ENCODE data around the gene ABHD17A.
"Not testable (repeated sequence)": the region's sequence is repeated elsewhere in the genome, so short reads cannot be mapped to it uniquely, and the experiment has no call there.

ABHD17A gene

DNA sequence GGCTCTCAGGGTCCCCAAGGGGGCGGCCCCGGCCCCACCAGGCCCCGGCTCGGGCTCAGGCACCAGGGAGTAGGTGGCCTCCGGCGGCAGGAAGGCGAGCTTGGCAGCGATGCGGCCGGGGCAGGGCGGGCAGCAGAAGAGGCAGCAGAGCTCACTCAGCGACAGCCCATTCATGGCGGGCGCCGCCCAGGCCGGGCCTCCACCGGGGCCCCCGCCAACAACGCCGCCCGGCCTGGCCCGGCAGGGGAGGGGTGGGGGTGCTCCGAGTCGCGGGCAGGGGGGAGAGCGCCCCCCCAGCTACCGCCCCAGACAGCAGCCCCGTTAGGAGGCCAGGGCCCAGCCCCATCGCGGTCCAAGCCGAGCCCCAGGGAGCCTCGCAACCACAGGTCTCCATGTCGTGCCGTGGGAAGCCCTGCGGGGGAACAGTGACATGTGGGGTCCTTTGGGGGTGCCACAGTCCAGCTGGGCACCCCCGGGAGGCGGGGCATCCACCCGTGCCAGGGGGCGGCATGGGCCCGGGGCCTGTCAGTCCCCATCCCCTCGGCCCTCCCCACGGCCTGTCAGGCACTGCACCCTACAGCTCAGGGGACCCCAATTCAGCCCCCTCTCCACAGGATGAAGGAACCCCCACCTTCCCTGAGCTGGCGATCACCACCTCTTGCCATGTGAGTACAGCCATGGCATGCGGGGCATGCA, 3.8 kb downstream of the ABHD17A start:
- DNase-seq (ENCODE audit: low read depth in 2 of 2): not testable (repeated sequence)

DNA sequence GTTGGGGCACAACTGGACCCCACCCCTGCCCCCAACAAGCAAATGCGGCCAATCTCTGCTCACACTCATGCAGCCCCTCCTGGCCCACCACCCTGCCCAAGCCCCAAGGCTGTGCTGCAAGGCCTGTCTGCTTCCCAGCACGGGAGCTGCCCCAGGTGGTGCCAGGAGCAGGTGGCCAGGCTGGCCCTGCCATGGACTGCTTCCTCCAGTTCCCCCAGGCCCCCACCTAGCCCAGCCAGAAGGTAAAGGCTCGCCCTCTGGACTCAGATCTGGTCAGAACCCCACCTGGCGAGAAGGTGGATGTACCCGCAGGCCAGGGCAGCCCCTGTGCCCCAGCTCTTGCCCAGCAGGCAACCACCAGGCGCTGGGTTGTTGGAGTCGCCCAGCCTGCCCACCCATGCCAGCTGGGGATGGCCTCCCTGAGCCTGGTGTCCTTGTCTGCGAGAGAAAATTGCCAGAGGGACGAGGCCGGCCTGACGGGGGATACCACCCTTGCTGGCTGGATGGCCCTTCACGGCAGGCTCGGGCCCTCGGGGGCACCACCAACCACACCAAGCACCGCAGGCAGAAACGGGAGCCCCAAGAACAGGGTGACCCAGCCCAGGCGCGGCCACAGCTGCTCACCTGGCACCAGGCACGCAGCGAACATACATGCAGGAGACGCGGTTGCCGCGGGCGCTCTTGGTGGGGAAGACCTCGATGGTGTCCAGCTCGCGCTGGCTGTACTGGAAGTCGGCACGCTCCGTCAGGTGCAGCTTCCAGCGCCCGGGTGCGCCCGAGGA, 4.5 kb downstream of the ABHD17A start:
- no peak for DNase-seq (ENCODE audit: low read depth in 2 of 2)

DNA sequence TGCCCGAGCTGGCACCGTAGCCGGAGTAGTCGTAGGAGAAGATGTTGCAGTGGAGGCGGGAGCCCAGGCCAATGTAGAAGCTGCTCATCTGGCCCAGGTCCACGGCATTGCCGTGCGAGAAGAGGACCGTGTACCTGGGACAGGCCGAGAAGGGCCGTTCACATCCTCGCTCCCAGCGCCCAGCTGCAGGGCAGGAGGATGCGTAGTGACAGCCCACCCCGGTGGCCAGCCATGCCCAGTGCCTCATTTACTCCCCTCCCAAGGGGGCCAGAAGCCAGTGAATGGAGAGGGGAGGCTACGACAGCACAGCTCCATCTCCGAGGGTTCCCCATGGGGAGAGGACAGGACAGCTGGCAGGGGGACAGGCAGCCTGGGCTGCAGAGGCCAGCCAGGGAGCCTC, 5.3 kb downstream of the ABHD17A start:
- not testable (repeated sequence) for DNase-seq (ENCODE audit: low read depth in 2 of 2)

DNA sequence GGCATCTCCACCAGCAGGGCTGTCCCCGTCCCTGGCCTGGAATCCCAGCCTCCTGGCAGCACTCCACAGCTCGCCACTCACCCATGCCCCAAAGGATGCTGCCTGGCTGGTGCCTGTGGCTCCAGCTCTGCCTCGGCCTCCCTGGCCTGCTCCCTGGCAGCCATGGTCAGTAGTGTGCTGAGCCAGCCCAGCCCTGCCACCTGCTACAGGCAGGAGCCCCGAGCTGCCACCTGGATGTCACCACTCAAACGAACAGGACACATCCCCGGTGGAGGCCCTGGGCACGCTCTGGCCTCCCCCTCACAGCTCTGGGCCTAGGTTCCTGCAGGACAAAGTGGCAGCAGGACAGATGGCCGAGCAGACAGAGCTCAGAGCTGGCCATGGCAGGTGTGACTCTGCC, 6.7 kb downstream of the ABHD17A start:
- not testable (repeated sequence) for DNase-seq (ENCODE audit: low read depth in 2 of 2)

- DNase-seq (ENCODE audit: low read depth in 2 of 2): not testable (repeated sequence)
Measured at GRCh38 chr19:1877280-1877660, 8.0 kb downstream of the ABHD17A start.

DNA sequence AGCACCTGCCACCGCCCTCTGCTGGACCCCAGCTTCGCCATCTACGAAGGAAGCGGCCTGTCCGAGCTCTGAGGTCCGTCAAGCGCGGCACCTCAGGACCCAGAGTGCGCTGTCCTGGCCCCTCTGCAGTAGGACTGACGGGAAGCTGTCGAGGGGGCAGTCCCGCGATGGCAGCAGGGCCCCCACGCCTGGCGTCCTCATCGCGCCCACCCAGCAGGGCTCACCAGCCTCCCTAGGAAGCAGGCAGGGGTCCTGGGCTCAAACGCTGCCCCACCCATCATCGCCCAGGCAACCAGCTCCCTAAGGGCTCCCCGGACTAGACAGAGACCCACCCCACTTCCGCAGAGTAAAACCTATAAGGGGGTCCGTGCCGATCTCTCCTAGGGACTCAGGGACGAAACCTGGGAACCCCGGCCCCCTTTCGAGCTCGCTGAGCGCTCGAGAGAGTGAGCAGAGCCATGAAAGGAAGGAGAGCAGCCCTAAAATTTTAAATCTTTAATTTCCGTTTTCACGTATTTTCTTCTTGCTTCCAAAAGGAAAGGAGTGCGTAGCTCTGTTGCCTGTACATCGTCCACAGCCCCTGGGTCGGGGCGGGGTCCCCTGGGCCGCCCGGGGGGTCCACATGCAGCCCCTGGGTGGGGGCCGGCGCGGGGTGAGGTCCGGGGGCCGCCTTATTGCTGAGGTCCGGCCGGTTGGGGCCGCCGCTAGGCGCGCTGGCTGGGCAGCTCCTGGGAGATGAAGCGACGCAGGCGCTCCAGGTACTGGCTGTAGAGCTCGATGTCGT, 8.6 kb downstream of the ABHD17A start:
- DNase-seq (ENCODE audit: low read depth in 2 of 2): not testable (repeated sequence)

- DNase-seq (ENCODE audit: low read depth in 2 of 2): peak; percentile 75 to 85
Measured at GRCh38 chr19:1875646-1876495, 9.4 kb downstream of the ABHD17A start.

GRCh38 chr19:1875265-1875645, 10.0 kb downstream of the ABHD17A start:
- DNase-seq (ENCODE audit: low read depth in 2 of 2): not testable (repeated sequence)

- DNase-seq (ENCODE audit: low read depth in 2 of 2): no peak
Measured at GRCh38 chr19:1874554-1875185, 10.6 kb downstream of the ABHD17A start.

DNA sequence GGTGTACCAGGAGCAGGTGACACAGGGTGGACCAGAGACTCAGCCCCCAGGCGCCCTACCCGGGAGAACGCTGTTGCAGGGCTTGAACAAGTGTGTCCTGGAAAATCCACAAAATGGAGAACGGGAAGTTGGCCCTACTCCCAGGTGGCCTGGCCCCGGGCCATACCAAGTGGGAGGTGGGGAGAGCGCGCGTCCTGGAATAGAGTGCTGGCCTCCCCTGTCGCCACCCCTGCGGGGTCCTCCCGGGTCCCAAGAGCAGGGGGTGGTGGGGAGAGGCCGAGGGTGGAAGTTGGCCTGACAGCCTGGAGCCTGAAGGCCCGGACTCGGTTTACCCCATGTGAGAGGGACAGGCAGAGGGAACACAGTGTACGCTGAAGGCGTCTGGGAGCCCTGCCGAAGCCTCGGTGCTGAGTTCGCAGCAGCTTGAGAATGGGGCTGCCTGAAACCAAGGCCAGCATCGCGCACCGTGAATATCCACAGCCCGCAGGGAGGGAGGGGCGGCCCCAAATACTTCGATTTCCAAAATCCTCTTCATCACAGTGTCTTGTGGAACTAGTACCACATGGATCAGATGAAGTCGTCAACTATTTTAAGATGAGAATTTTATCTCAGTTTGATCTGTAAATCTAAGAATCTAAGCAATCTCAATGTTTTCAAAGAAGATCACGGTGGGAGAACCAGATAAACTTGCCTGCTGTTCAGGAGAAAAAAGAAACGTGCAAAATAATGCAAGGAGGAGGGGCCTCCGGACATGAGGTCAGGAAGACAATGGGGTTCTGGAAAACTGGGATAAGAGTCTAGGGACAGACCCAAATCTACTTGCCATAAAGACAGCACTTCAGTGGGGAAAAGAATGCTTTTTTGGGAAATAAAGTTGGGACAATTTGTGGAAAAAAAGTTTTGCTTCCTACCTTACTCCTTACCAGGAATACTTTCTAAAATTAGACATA, 11.5 kb downstream of the ABHD17A start:
- no peak for DNase-seq (ENCODE audit: low read depth in 2 of 2)

GRCh38 chr19:1872807-1873523, 12.3 kb downstream of the ABHD17A start:
- no peak for DNase-seq (ENCODE audit: low read depth in 2 of 2)

DNA sequence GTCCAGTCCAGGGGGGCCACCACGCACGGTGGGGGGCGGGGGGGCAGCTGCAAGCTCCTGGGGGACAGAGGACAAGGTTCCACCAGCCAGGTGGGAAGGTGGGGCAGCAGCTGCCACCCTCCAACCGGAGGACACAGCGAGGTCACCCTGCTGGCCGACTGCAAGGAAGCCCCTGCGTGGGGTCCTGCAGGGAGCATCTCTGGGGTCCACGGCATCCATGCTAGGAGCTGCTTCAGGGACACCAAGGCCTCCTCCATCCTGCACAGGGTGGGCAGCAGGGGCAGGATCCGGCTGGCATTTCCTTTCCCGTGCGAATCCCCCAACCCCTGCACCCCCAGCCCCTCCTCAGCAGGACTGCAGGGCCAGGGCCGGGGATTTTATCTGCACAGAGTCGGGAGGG, 13.7 kb downstream of the ABHD17A start:
- DNase-seq (ENCODE audit: low read depth in 2 of 2): no peak

DNA sequence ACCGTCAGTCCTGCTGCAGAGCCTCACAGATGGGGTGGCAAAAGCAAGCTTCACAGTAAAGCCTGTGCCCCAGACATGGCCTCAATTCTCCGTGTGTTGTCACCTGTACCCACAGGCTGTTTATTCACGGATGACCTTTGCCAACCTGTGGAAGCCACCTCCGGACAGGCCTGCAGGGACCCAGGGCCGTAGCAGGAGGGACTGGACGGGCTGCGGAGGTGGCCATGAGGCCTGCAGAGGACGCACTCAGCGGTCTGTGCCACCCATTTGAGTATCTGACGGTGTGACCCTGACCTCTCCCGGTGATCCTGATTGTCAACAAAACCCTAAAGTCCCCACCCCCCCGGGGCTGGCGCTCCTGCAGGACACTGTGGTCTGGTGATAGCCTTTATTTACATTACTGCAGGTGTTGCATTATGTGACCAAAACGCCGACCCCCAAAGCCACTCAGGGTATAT, 14.1 kb downstream of the ABHD17A start:
- DNase-seq (ENCODE audit: low read depth in 2 of 2): no peak

GRCh38 chr19:1868971-1869370, 16.3 kb downstream of the ABHD17A start:
- no peak for DNase-seq (ENCODE audit: low read depth in 2 of 2)

GRCh38 chr19:1867349-1867724, 18.0 kb downstream of the ABHD17A start:
- DNase-seq (ENCODE audit: low read depth in 2 of 2): no peak

GRCh38 chr19:1866693-1867348, 18.5 kb downstream of the ABHD17A start:
- DNase-seq (ENCODE audit: low read depth in 2 of 2): no peak

GRCh38 chr19:1865172-1866010, 19.9 kb downstream of the ABHD17A start:
- no peak for DNase-seq (ENCODE audit: low read depth in 2 of 2)
